HEK293 (cell line): ENCODE measurements around the gene RHOF.

ENCODE experiments used
- ELK4 ChIP-seq: IDR thresholded peaks from 2 replicates; pipeline ENCODE4 v1.6.1; 2011; ENCODE audit warnings: mild to moderate bottlenecking, low read depth, low read length, borderline replicate concordance
- KLF7 ChIP-seq: fragments of 450-650 bp; formaldehyde crosslinking; IDR thresholded peaks from 2 replicates; pipeline ENCODE4 v1.5.1; 2016; ENCODE audit warnings: missing biosample characterization, missing genetic modification characterization, borderline replicate concordance
- KLF8 ChIP-seq: fragments of 450-650 bp; formaldehyde crosslinking; IDR thresholded peaks from 2 replicates; pipeline ENCODE4 v1.5.1; 2016; ENCODE audit warnings: missing biosample characterization, missing genetic modification characterization
- MYNN ChIP-seq: fragments of 450-650 bp; formaldehyde crosslinking; IDR thresholded peaks from 2 replicates; pipeline ENCODE4 v1.5.1; 2016; ENCODE audit warnings: missing biosample characterization, missing genetic modification characterization, borderline replicate concordance
- SCRT2 ChIP-seq: fragments of 450-650 bp; formaldehyde crosslinking; IDR thresholded peaks from 2 replicates; pipeline ENCODE4 v1.5.1; 2016; ENCODE audit warnings: missing biosample characterization, missing genetic modification characterization
- WT1 ChIP-seq: fragments of 450-650 bp; formaldehyde crosslinking; IDR thresholded peaks from 2 replicates; pipeline ENCODE4 v1.5.1; 2016; ENCODE audit warnings: missing biosample characterization, missing genetic modification characterization
- ZBTB44 ChIP-seq: fragments of 450-650 bp; IDR thresholded peaks from 2 replicates; pipeline ENCODE4 v1.5.1; 2018; ENCODE audit warnings: missing biosample characterization, mild to moderate bottlenecking, missing genetic modification characterization
- ZEB2 ChIP-seq: fragments of 450-650 bp; formaldehyde crosslinking; IDR thresholded peaks from 2 replicates; pipeline ENCODE4 v1.5.1; 2016; ENCODE audit warnings: missing biosample characterization, missing genetic modification characterization
- ZNF138 ChIP-seq: fragments of 450-650 bp; formaldehyde crosslinking; IDR thresholded peaks from 2 replicates; pipeline ENCODE4 v1.5.1; 2016; ENCODE audit warnings: missing biosample characterization, missing genetic modification characterization, borderline replicate concordance
- ZNF223 ChIP-seq: fragments of 450-650 bp; formaldehyde crosslinking; IDR thresholded peaks from 2 replicates; pipeline ENCODE4 v1.5.1; 2016; ENCODE audit warnings: missing biosample characterization, missing genetic modification characterization
- ZNF341 ChIP-seq: fragments of 450-650 bp; formaldehyde crosslinking; IDR thresholded peaks from 2 replicates; pipeline ENCODE4; 2016; ENCODE audit warnings: low read depth, missing biosample characterization, missing genetic modification characterization
- ZNF37A ChIP-seq: fragments of 450-650 bp; IDR thresholded peaks from 2 replicates; pipeline ENCODE4 v1.5.1; 2018; ENCODE audit warnings: missing biosample characterization, missing genetic modification characterization
- ZNF423 ChIP-seq: fragments of 450-650 bp; formaldehyde crosslinking; IDR thresholded peaks from 2 replicates; pipeline ENCODE4 v1.5.1; 2016; ENCODE audit warnings: missing biosample characterization, missing genetic modification characterization
- ZNF514 ChIP-seq: fragments of 450-650 bp; formaldehyde crosslinking; IDR thresholded peaks from 2 replicates; pipeline ENCODE4 v1.5.1; 2016; ENCODE audit warnings: missing biosample characterization, missing genetic modification characterization
- ZNF560 ChIP-seq: fragments of 450-650 bp; formaldehyde crosslinking; IDR thresholded peaks from 2 replicates; pipeline ENCODE4 v1.5.1; 2017; ENCODE audit warnings: missing biosample characterization, missing genetic modification characterization, borderline replicate concordance
- ZNF596 ChIP-seq: fragments of 450-650 bp; IDR thresholded peaks from 2 replicates; pipeline ENCODE4 v1.5.0; 2018; ENCODE audit warnings: missing biosample characterization, mild to moderate bottlenecking, missing genetic modification characterization, moderate library complexity
- ZNF704 ChIP-seq: fragments of 450-650 bp; formaldehyde crosslinking; IDR thresholded peaks from 2 replicates; pipeline ENCODE4 v1.5.1; 2016; ENCODE audit warnings: missing biosample characterization, missing genetic modification characterization
- ZNF768 ChIP-seq: fragments of 450-650 bp; formaldehyde crosslinking; IDR thresholded peaks from 2 replicates; pipeline ENCODE4 v1.5.1; 2018; ENCODE audit warnings: missing biosample characterization, mild to moderate bottlenecking, missing genetic modification characterization
- ZNF785 ChIP-seq: fragments of 450-650 bp; formaldehyde crosslinking; IDR thresholded peaks from 2 replicates; pipeline ENCODE4 v1.5.1; 2016; ENCODE audit warnings: missing biosample characterization, missing genetic modification characterization
- ZNF830 ChIP-seq: fragments of 450-650 bp; IDR thresholded peaks from 2 replicates; pipeline ENCODE4 v1.5.0; 2018; ENCODE audit warnings: missing biosample characterization, missing genetic modification characterization, low read depth, mild to moderate bottlenecking, moderate library complexity
- ZSCAN4 ChIP-seq: fragments of 450-650 bp; formaldehyde crosslinking; IDR thresholded peaks from 2 replicates; pipeline ENCODE4 v1.5.1; 2017; ENCODE audit warnings: missing biosample characterization, missing genetic modification characterization
- TF ChIP-seq, protein P1 (sequence below): fragments of 450-650 bp; formaldehyde crosslinking; IDR thresholded peaks from 2 replicates; pipeline ENCODE4 v1.5.1; 2017; ENCODE audit warnings: missing biosample characterization, missing genetic modification characterization
- TF ChIP-seq, protein P2 (sequence below): fragments of 450-650 bp; formaldehyde crosslinking; IDR thresholded peaks from 2 replicates; pipeline ENCODE4 v1.5.1; 2016; ENCODE audit warnings: missing biosample characterization, missing genetic modification characterization
- TF ChIP-seq, protein P3 (sequence below): fragments of 450-650 bp; formaldehyde crosslinking; IDR thresholded peaks from 2 replicates; pipeline ENCODE4 v1.5.1; 2016; ENCODE audit warnings: missing biosample characterization, missing genetic modification characterization, borderline replicate concordance

Gene RHOF

DNA sequence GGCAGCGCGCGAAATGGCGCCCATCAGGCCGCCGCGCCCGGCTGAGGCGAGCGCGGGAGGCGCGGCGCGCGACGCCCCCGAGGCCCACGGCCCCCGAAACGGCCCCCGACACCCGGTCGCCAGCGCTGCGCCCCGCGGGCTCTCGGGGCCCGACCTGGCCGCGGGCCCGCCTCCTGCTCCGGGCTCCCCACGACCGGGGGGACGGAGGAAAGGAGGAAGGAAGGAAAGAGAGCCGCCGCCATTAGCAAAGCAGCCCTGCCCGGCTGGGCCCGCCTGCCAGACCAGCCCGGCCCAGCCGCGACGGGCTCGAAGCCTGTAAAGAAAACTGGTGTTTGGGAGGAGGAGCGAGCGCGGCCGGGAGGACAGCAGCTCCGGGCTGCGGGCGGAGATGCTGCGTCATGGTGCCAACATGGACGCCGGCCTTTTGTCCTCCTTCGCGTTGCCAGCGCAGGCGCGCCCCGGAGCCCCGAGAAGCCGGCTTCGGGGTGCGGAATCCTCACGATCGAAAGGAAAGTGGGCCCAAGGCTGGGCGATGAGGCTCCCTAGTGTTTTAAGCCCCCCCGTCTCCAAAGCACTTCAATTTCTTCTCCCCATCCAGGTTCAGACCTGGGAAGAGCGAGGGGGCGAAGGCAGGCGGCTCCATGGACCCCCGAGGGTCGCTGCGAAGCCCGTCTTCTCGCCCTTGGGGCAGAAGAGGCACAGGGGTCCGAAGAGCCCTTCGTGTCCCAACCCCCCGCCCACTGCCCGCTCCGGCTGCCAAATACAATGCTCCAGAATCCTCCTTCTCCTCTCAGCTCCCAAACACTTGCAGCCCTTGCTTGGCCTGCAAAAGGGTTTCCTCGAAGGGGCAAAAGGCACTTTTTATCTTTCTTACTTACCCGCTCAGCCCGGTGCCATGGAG is 7.5 kb upstream of the RHOF start (continued):
- no peak for TF ChIP-seq ZNF785 (tag by site-specific recombination)
- no peak for TF ChIP-seq ZNF423
- TF ChIP-seq ZNF596 (tag by site-specific recombination), result no peak
- TF ChIP-seq ZBTB44, result no peak
- no peak for TF ChIP-seq ELK4
- no peak for TF ChIP-seq MYNN
- TF ChIP-seq ZNF514 (tag by site-specific recombination), result no peak
- TF ChIP-seq WT1 (tag by site-specific recombination), result 0 out of 2 replicates have a peak, but pooled peaks have one; percentile 24
- no peak for TF ChIP-seq ZSCAN4 (tag by site-specific recombination)
- no peak for TF ChIP-seq ZNF37A
- no peak; the same call in none of the 2 replicates for TF ChIP-seq ZEB2
- TF ChIP-seq, protein P1, sequence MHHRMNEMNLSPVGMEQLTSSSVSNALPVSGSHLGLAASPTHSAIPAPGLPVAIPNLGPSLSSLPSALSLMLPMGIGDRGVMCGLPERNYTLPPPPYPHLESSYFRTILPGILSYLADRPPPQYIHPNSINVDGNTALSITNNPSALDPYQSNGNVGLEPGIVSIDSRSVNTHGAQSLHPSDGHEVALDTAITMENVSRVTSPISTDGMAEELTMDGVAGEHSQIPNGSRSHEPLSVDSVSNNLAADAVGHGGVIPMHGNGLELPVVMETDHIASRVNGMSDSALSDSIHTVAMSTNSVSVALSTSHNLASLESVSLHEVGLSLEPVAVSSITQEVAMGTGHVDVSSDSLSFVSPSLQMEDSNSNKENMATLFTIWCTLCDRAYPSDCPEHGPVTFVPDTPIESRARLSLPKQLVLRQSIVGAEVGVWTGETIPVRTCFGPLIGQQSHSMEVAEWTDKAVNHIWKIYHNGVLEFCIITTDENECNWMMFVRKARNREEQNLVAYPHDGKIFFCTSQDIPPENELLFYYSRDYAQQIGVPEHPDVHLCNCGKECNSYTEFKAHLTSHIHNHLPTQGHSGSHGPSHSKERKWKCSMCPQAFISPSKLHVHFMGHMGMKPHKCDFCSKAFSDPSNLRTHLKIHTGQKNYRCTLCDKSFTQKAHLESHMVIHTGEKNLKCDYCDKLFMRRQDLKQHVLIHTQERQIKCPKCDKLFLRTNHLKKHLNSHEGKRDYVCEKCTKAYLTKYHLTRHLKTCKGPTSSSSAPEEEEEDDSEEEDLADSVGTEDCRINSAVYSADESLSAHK (tag by site-specific recombination), result no peak
- no peak for TF ChIP-seq SCRT2 (tag by site-specific recombination)
- no peak for TF ChIP-seq ZNF223 (tag by site-specific recombination)
- TF ChIP-seq, protein P2, sequence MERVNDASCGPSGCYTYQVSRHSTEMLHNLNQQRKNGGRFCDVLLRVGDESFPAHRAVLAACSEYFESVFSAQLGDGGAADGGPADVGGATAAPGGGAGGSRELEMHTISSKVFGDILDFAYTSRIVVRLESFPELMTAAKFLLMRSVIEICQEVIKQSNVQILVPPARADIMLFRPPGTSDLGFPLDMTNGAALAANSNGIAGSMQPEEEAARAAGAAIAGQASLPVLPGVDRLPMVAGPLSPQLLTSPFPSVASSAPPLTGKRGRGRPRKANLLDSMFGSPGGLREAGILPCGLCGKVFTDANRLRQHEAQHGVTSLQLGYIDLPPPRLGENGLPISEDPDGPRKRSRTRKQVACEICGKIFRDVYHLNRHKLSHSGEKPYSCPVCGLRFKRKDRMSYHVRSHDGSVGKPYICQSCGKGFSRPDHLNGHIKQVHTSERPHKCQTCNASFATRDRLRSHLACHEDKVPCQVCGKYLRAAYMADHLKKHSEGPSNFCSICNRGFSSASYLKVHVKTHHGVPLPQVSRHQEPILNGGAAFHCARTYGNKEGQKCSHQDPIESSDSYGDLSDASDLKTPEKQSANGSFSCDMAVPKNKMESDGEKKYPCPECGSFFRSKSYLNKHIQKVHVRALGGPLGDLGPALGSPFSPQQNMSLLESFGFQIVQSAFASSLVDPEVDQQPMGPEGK (tag by site-specific recombination), result peak; percentile 49
- no peak for TF ChIP-seq ZNF830 (tag by site-specific recombination)
- no peak; the same call in 1 of the 2 replicates for TF ChIP-seq KLF8
- no peak for TF ChIP-seq ZNF704
- TF ChIP-seq ZNF341 (tag by site-specific recombination), result peak; percentile 67
- TF ChIP-seq KLF7 (tag by site-specific recombination), result no peak
- no peak for TF ChIP-seq ZNF768 (tag by site-specific recombination)
- TF ChIP-seq, protein P3, sequence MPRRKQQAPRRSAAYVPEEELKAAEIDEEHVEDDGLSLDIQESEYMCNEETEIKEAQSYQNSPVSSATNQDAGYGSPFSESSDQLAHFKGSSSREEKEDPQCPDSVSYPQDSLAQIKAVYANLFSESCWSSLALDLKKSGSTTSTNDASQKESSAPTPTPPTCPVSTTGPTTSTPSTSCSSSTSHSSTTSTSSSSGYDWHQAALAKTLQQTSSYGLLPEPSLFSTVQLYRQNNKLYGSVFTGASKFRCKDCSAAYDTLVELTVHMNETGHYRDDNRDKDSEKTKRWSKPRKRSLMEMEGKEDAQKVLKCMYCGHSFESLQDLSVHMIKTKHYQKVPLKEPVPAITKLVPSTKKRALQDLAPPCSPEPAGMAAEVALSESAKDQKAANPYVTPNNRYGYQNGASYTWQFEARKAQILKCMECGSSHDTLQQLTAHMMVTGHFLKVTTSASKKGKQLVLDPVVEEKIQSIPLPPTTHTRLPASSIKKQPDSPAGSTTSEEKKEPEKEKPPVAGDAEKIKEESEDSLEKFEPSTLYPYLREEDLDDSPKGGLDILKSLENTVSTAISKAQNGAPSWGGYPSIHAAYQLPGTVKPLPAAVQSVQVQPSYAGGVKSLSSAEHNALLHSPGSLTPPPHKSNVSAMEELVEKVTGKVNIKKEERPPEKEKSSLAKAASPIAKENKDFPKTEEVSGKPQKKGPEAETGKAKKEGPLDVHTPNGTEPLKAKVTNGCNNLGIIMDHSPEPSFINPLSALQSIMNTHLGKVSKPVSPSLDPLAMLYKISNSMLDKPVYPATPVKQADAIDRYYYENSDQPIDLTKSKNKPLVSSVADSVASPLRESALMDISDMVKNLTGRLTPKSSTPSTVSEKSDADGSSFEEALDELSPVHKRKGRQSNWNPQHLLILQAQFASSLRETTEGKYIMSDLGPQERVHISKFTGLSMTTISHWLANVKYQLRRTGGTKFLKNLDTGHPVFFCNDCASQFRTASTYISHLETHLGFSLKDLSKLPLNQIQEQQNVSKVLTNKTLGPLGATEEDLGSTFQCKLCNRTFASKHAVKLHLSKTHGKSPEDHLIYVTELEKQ (tag by site-specific recombination), result no peak
- TF ChIP-seq ZNF560, result no peak
- TF ChIP-seq ZNF138, result no peak
